ENCODE results near the gene OR14A16.

Gene OR14A16

GRCh38 chr1:247824023-247824422, at the start of gene OR14A16:
Gene OR14A16 (minus strand): TSS chr1:247824119. CDS start chr1:247815729, 8,390 bp downstream.
- no peak for DNase-seq (ENCODE audit: extremely low read depth in 1 of 2, low read depth in 1 of 2)

GRCh38 chr1:247865416-247865815, 41.5 kb upstream of the OR14A16 start:
- DNase-seq (ENCODE audit: extremely low read depth in 1 of 2, low read depth in 1 of 2) = no peak

- no peak for DNase-seq (ENCODE audit: extremely low read depth in 1 of 2, low read depth in 1 of 2)
Observed at GRCh38 chr1:247864644-247865043, 40.7 kb upstream of the OR14A16 start.

- no peak for DNase-seq (ENCODE audit: extremely low read depth in 1 of 2, low read depth in 1 of 2)
Observed at GRCh38 chr1:247862756-247863155, 38.8 kb upstream of the OR14A16 start.

GRCh38 chr1:247857985-247858619, 34.2 kb upstream of the OR14A16 start:
- no peak for DNase-seq (ENCODE audit: extremely low read depth in 1 of 2, low read depth in 1 of 2)

- DNase-seq (ENCODE audit: extremely low read depth in 1 of 2, low read depth in 1 of 2) = no peak
Observed at GRCh38 chr1:247857069-247857984, 33.4 kb upstream of the OR14A16 start, which contains the start of gene TRIM58. Gene TRIM58 (plus strand): TSS chr1:247857187. CDS start chr1:247857247, 60 bp downstream.

- DNase-seq (ENCODE audit: extremely low read depth in 1 of 2, low read depth in 1 of 2) = no peak
Observed at GRCh38 chr1:247855911-247856310, 32.0 kb upstream of the OR14A16 start.

- DNase-seq (ENCODE audit: extremely low read depth in 1 of 2, low read depth in 1 of 2) = no peak
Observed at GRCh38 chr1:247854899-247855545, 31.1 kb upstream of the OR14A16 start.

GRCh38 chr1:247849616-247850015, 25.7 kb upstream of the OR14A16 start:
- no peak for DNase-seq (ENCODE audit: extremely low read depth in 1 of 2, low read depth in 1 of 2)

GRCh38 chr1:247848346-247848745, 24.4 kb upstream of the OR14A16 start:
- DNase-seq (ENCODE audit: extremely low read depth in 1 of 2, low read depth in 1 of 2) = no peak

- no peak for DNase-seq (ENCODE audit: extremely low read depth in 1 of 2, low read depth in 1 of 2)
Observed at GRCh38 chr1:247845693-247846017, 21.7 kb upstream of the OR14A16 start.

GRCh38 chr1:247845011-247845692, 21.2 kb upstream of the OR14A16 start:
- DNase-seq (ENCODE audit: extremely low read depth in 1 of 2, low read depth in 1 of 2) = no peak

GRCh38 chr1:247843411-247843810, 19.5 kb upstream of the OR14A16 start:
- DNase-seq (ENCODE audit: extremely low read depth in 1 of 2, low read depth in 1 of 2) = no peak

- no peak for DNase-seq (ENCODE audit: extremely low read depth in 1 of 2, low read depth in 1 of 2)
Observed at GRCh38 chr1:247841796-247842195, 17.9 kb upstream of the OR14A16 start, which contains the start of gene OR11L1. Gene OR11L1 (minus strand): TSS chr1:247841896. CDS start chr1:247841896, 0 bp downstream.

- no peak for DNase-seq (ENCODE audit: extremely low read depth in 1 of 2, low read depth in 1 of 2)
Observed at GRCh38 chr1:247840818-247841217, 16.9 kb upstream of the OR14A16 start.

GRCh38 chr1:247833601-247834000, 9.7 kb upstream of the OR14A16 start:
- no peak for DNase-seq (ENCODE audit: extremely low read depth in 1 of 2, low read depth in 1 of 2)

GRCh38 chr1:247829656-247830055, 5.7 kb upstream of the OR14A16 start:
- DNase-seq (ENCODE audit: extremely low read depth in 1 of 2, low read depth in 1 of 2) = no peak

- DNase-seq (ENCODE audit: extremely low read depth in 1 of 2, low read depth in 1 of 2) = no peak
Observed at GRCh38 chr1:247825362-247825761, 1.4 kb upstream of the OR14A16 start.

- DNase-seq (ENCODE audit: extremely low read depth in 1 of 2, low read depth in 1 of 2) = no peak
Observed at GRCh38 chr1:247822060-247822459, 1.9 kb downstream of the OR14A16 start.

- DNase-seq (ENCODE audit: extremely low read depth in 1 of 2, low read depth in 1 of 2) = no peak
Observed at GRCh38 chr1:247812637-247813036, 11.3 kb downstream of the OR14A16 start.

- no peak for DNase-seq (ENCODE audit: extremely low read depth in 1 of 2, low read depth in 1 of 2)
Observed at GRCh38 chr1:247797518-247797917, 26.4 kb downstream of the OR14A16 start.
